AG09309 (cell line): ENCODE data around the gene DLGAP3.

Source experiments
- DNase-seq: peaks from one replicate; pipeline ENCODE4 v3.0.0-alpha.2; 2010; ENCODE audit warnings: low read depth
- H3K4me3 ChIP-seq: 2 replicates; pipeline ENCODE4 v1.5.1; 2011; ENCODE audit warnings: mild to moderate bottlenecking, low read depth, low read length, moderate library complexity; ENCODE audit not compliant: control insufficient read depth
- TF ChIP-seq, protein P1 (sequence below): IDR thresholded peaks from 2 replicates; pipeline ENCODE4 v1.5.1; 2011; ENCODE audit warnings: mild to moderate bottlenecking, low read depth, low read length, inconsistent platforms; ENCODE audit not compliant: insufficient read depth, control insufficient read depth; ENCODE audit errors: missing control alignments

Gene DLGAP3

DNA sequence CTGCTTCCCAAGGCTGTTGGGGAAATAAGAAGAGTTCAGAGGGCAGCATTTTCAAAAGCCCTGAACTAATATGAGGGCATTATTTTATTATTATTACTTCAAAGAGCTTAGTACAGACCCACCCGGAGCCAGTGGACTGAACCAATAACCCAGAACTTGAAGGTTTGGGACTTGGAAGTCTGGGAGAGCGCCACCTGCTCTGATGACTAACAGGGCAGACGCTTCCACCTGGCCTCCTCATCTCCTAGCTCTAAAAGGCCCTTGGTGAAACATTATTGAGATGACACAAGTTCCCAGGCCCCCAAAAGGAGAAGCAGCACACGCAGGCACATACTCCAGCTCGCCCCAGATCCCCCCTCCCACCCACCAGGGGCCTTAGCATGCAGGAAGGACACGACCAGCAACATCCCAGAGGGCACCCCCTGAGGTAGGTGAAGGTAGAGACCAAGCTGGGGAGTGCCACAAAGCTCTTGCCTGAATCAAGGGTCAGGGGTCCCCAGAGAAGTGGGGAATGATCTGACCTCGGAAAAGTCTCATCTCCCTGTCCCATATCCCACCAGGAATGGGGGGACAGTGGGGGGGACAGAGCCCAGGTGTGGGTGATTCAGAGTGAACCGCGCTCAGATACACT, 1.3 kb downstream of the DLGAP3 start:
- no peak overlapping the region for H3K4me3 ChIP-seq
- DNase-seq = no peak
- TF ChIP-seq, protein P1, sequence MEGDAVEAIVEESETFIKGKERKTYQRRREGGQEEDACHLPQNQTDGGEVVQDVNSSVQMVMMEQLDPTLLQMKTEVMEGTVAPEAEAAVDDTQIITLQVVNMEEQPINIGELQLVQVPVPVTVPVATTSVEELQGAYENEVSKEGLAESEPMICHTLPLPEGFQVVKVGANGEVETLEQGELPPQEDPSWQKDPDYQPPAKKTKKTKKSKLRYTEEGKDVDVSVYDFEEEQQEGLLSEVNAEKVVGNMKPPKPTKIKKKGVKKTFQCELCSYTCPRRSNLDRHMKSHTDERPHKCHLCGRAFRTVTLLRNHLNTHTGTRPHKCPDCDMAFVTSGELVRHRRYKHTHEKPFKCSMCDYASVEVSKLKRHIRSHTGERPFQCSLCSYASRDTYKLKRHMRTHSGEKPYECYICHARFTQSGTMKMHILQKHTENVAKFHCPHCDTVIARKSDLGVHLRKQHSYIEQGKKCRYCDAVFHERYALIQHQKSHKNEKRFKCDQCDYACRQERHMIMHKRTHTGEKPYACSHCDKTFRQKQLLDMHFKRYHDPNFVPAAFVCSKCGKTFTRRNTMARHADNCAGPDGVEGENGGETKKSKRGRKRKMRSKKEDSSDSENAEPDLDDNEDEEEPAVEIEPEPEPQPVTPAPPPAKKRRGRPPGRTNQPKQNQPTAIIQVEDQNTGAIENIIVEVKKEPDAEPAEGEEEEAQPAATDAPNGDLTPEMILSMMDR = no peak

DNA sequence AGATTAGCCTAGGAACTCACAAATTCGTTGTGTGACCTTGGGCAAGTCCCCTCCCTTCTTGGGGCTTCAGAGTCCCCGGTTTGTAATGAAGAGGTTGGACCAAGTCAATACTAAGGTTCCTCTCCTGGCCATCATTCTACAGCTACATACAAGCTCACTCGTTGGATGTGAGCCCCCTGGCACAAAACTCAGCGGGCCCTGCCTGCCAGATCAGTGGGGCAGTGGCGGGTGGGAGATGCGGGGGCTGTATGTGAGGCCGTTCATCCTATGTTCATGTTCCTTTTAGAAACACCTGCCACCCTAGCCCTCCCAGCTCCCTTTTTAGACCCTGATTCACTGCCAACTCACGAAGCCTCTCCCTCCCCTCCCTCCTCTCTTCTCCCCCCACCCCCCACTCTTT, 2.1 kb downstream of the DLGAP3 start:
- TF ChIP-seq, protein P1 = no peak

DNA sequence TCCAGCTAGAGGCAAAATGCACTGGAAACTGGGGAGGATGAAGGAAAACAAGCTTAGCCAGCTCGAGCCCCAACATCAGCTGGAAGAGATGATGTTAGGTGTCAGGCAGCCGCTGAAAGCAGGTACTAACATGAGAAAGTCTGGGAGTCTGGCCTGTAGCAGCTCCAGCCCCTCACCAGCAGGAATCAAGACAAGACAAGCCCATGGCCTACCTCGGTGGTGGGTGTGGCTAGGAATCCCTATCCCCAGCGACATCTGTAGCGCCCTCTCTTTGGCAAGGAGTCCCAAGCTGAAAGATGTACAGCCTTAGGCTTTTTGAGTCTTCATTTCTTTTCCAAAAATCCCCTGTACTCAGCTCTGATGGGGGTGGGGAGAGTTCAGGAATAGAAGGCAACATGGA, 2.6 kb downstream of the DLGAP3 start:
- TF ChIP-seq, protein P1 = no peak
- DNase-seq = no peak
- H3K4me3 ChIP-seq = no peak overlapping the region

More for the DNA sequence above, 2.1 kb downstream of the DLGAP3 start:
- H3K4me3 ChIP-seq = no peak overlapping the region
- DNase-seq = no peak

DNA sequence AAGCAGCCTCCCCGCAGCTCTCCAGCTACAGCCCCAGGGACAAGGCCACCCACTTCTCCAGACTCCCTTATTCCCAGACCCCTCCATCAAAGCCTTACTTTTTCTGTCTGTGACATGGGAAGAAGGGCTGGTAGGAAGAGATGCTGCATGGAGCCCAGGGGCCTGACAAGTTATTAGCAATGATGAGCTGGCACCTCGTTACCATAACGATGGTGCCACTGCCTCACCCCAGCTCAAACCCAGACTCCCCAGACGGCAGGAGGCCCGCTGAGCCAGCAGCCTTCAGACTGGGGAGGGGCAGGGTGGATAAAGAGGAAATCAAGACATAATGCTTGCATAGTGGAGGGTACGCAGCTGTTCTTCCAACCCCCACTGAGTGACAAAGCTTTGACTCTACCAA, 3.3 kb downstream of the DLGAP3 start:
- DNase-seq = no peak

DNA sequence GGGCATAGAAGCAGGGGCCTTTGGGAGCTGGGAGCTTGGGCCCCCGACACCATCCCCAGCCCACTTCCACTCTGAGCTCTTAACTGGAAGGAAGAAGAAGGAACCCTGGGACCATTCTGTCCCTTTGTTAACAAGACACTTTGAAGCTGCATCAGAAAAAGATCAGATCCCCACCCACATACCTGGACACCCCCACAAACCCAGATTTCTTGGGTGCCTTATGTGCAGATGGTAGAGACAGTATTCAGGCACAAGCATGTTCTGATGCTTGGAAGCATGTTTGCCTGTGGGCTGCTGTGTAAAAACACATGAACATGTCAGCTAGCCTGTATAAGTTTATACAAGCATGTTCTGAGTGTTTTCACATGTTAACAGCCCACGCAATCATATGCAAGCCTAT, 3.7 kb downstream of the DLGAP3 start:
- DNase-seq = no peak
- H3K4me3 ChIP-seq = no peak overlapping the region
- TF ChIP-seq, protein P1 = no peak

More for the DNA sequence above, 3.3 kb downstream of the DLGAP3 start:
- H3K4me3 ChIP-seq = no peak overlapping the region
- TF ChIP-seq, protein P1 = no peak

DNA sequence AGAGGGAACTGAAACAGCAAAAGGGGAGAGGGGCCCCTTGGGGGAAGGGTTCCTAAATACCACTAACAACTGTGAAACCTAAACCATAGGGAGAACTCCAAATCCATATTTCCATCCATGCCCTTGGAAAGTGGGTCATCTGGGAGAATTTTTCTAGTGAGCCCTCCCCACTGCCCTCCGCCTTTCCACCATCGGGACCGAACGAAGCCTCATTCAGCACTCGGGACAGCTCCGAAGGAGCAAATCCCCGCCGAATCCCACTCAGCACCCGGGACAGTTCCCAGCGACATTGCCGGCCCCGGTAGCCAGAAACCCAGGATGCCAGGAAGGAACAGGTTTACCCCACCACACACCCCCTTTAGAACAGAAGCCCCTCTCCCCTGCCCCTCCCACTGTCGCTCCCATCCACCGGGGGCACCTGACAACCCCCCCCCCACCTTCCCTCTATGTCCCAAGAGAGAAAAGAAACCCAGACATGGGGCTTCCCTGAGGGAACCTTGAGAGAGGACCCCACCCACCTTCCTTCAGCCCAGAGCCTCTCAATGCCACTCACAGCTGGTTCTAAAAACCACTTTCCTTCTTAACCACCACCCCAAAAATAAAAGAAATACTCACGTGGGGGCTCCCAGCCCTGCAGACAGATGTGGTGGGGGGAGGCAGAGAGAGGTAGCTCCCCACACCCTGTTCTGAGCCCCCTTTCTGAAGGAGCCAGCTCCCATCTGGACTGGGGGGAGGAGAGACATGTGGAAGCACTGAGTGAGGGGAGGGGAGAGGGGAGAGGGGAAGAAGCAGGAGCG, 4.5 kb downstream of the DLGAP3 start:
- peak; percentile 7 for DNase-seq
- H3K4me3 ChIP-seq = no peak overlapping the region
- TF ChIP-seq, protein P1 = no peak
